ENCODE measurements around the gene RALGAPA2. TPM values are rescaled to one million over a fixed set of nuclear protein-coding genes. Genes with fewer than 3 reads are reported as not detected.

The RALGAPA2 gene
- total RNA-seq, 3 donors from 2014 or later (not counting 1 experiment from before 2014, with no cell fraction given), result 26.6 to 33.9 (median 33.1) TPM

- no peak for DNase-seq
- intact Hi-C loops (cut with micrococcal nuclease), result no loop called here
- no peak overlapping the region for H3K27ac ChIP-seq (ENCODE audit: low read length)
- Mint-ChIP-seq H3K27ac (no peak overlapping the region), H3K4me1 (no peaks in the 10 kb centered on the region), H3K4me3 (no peak overlapping the region), H3K36me3 (peaks cover 19% of the 10 kb centered on the region), H3K27me3 (ENCODE audit: low read depth in 2 of 2) (no peaks in the 10 kb centered on the region), H3K9me3 (no peaks in the 10 kb centered on the region)
- ATAC-seq, result no peak
- no peaks in the 10 kb centered on the region for H3K4me1 ChIP-seq (ENCODE audit: control insufficient read depth, insufficient read depth, low read length)
- peaks cover 17% of the 10 kb centered on the region for H3K9me3 ChIP-seq (ENCODE audit: control insufficient read depth, insufficient read depth, low read length)
- 100% methylated on average over 1 of the region's 1 CpG for WGBS (ENCODE audit: insufficient coverage)
- H3K27me3 ChIP-seq (ENCODE audit: control insufficient read depth, insufficient read depth, low read length), result no peaks in the 10 kb centered on the region
- no peak overlapping the region for H3K4me3 ChIP-seq (ENCODE audit: low read length)
- no peak for TF ChIP-seq CTCF (IDR thresholded peaks at IDR 0.05)
- H3K36me3 ChIP-seq (ENCODE audit: control insufficient read depth, insufficient read depth, low read length), result peaks cover 38% of the 10 kb centered on the region
Observed at GRCh38 chr20:20513720-20514119, 198.7 kb downstream of the RALGAPA2 start.

GRCh38 chr20:20505554-20505953 lies 206.9 kb downstream of the RALGAPA2 start:
- intact Hi-C loops (cut with micrococcal nuclease), result no loop called here
- TF ChIP-seq CTCF (IDR thresholded peaks at IDR 0.05), result no peak
- ATAC-seq (peak; percentile 68 to 80 (median 71)), DNase-seq (peak in 1 of 2 donors; percentile 10)
- no peaks in the 10 kb centered on the region for H3K9me3 ChIP-seq (ENCODE audit: control insufficient read depth, insufficient read depth, low read length)
- no peaks in the 10 kb centered on the region for H3K27me3 Mint-ChIP-seq (ENCODE audit: low read depth in 2 of 2)
- H3K27ac Mint-ChIP-seq, result peak overlapping the region in 1 of 2 donors; percentile 57
- H3K27me3 ChIP-seq (ENCODE audit: control insufficient read depth, insufficient read depth, low read length), result no peaks in the 10 kb centered on the region
- peaks cover 42% of the 10 kb centered on the region for H3K36me3 ChIP-seq (ENCODE audit: control insufficient read depth, insufficient read depth, low read length)
- WGBS (ENCODE audit: insufficient coverage), result 50% methylated on average over 1 of the region's 2 CpGs
- no peak overlapping the region for H3K4me3 ChIP-seq (ENCODE audit: low read length)
- H3K9me3 Mint-ChIP-seq, result no peaks in the 10 kb centered on the region
- H3K4me3 Mint-ChIP-seq, result no peak overlapping the region
- no peaks in the 10 kb centered on the region for H3K4me1 ChIP-seq (ENCODE audit: control insufficient read depth, insufficient read depth, low read length)
- H3K4me1 Mint-ChIP-seq, result no peaks in the 10 kb centered on the region
- peaks cover 21% of the 10 kb centered on the region for H3K36me3 Mint-ChIP-seq
- no peak overlapping the region for H3K27ac ChIP-seq (ENCODE audit: low read length)

- no peak overlapping the region for H3K27ac Mint-ChIP-seq
- H3K27me3 Mint-ChIP-seq (ENCODE audit: low read depth in 2 of 2), result no peaks in the 10 kb centered on the region
- H3K9me3 ChIP-seq (ENCODE audit: control insufficient read depth, insufficient read depth, low read length), result no peaks in the 10 kb centered on the region
- no peak overlapping the region for H3K4me3 Mint-ChIP-seq
- H3K36me3 Mint-ChIP-seq, result peaks cover 26% of the 10 kb centered on the region
- H3K36me3 ChIP-seq (ENCODE audit: control insufficient read depth, insufficient read depth, low read length), result peaks cover 44% of the 10 kb centered on the region
- H3K27ac ChIP-seq (ENCODE audit: low read length), result no peak overlapping the region
- no peaks in the 10 kb centered on the region for H3K27me3 ChIP-seq (ENCODE audit: control insufficient read depth, insufficient read depth, low read length)
- H3K9me3 Mint-ChIP-seq, result no peaks in the 10 kb centered on the region
- 93% methylated on average over 7 of the region's 7 CpGs for WGBS (ENCODE audit: insufficient coverage)
- no peak for ATAC-seq
- no peak for DNase-seq
- intact Hi-C loops (cut with micrococcal nuclease), result no loop called here
- H3K4me1 ChIP-seq (ENCODE audit: control insufficient read depth, insufficient read depth, low read length), result no peaks in the 10 kb centered on the region
- TF ChIP-seq CTCF (IDR thresholded peaks at IDR 0.05), result no peak
- no peak overlapping the region for H3K4me3 ChIP-seq (ENCODE audit: low read length)
- no peaks in the 10 kb centered on the region for H3K4me1 Mint-ChIP-seq
Observed at GRCh38 chr20:20503777-20504530, 208.5 kb downstream of the RALGAPA2 start.

GRCh38 chr20:20501128-20501527 lies 211.3 kb downstream of the RALGAPA2 start:
- whole genome bisulfite sequencing (ENCODE audit: insufficient coverage), result 100% methylated on average over 2 of the region's 2 CpGs
- H3K27me3 Mint-ChIP-seq (ENCODE audit: low read depth in 2 of 2), result no peaks in the 10 kb centered on the region
- Histone ChIP-seq H3K27ac (ENCODE audit: low read length) (no peak overlapping the region), H3K36me3 (ENCODE audit: control insufficient read depth, insufficient read depth, low read length) (peaks cover 55% of the 10 kb centered on the region), H3K27me3 (ENCODE audit: control insufficient read depth, insufficient read depth, low read length) (no peaks in the 10 kb centered on the region), H3K9me3 (ENCODE audit: control insufficient read depth, insufficient read depth, low read length) (no peaks in the 10 kb centered on the region), H3K4me3 (ENCODE audit: low read length) (no peak overlapping the region), H3K4me1 (ENCODE audit: control insufficient read depth, insufficient read depth, low read length) (no peaks in the 10 kb centered on the region)
- no peaks in the 10 kb centered on the region for H3K9me3 Mint-ChIP-seq
- H3K27ac Mint-ChIP-seq, result no peak overlapping the region
- H3K4me1 Mint-ChIP-seq, result no peaks in the 10 kb centered on the region
- peaks cover 17% of the 10 kb centered on the region for H3K36me3 Mint-ChIP-seq
- ATAC-seq, result no peak
- H3K4me3 Mint-ChIP-seq, result no peak overlapping the region
- DNase-seq, result no peak
- no peak for TF ChIP-seq CTCF (IDR thresholded peaks at IDR 0.05)
- intact Hi-C loops (cut with micrococcal nuclease), result no loop called here

All from natural killer cell (primary cell).